HG02623 (cell line): Measurements from ENCODE around the gene WDR5.

Source experiments
- ATAC-seq: cut with Tn5 transposase; IDR thresholded peaks from one replicate; pipeline ENCODE4 v1.9.1; 2021; ENCODE audit warnings: moderate library complexity; ENCODE audit not compliant: unreplicated experiment

The WDR5 gene

DNA sequence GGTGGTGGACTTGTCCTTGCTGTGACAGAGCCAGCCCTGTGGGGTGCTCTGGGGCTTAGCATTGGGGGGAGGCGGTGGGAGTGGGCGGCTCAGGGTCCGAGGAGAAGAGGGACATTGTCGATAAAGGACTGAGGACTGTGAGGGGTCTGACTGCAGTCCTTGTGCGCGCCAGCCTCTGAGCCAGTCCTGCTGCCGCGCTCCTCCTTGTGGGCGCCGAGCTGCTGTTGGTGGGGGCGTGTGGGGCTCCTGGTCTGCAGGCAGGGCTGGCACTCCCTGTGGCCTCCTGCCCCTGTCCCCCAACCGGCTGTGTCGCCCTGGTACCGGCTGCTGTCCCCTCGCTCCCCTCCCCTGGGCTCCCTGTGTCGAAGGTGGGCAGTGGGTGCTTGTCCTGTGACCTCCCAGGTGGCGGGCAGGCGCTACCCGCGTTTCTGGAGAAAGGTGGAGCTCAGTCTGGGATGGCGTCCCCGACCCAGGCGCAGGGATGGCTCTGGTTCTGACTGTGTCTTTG lies 21.6 kb downstream of the WDR5 start:
- ATAC-seq = no peak

DNA sequence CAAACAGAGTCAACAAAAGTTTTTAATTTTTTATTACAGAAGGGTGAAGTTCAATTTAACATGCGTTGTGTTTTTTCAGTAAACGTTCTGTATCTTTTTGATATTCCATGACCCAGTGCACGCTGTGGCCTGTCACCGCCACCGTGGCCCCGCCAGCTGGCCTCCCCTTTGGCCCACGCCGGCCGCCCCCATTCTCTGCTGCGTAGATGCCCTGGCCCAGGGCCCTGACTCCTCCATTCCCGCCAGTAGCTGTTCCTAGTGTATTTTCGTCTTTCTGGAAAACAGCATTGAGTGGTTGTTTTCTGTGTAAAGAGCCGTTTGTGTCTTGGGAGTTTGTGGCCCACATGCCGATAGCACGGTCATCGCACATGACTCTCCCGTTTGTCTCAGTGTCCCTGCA lies 22.4 kb downstream of the WDR5 start:
- ATAC-seq = no peak

DNA sequence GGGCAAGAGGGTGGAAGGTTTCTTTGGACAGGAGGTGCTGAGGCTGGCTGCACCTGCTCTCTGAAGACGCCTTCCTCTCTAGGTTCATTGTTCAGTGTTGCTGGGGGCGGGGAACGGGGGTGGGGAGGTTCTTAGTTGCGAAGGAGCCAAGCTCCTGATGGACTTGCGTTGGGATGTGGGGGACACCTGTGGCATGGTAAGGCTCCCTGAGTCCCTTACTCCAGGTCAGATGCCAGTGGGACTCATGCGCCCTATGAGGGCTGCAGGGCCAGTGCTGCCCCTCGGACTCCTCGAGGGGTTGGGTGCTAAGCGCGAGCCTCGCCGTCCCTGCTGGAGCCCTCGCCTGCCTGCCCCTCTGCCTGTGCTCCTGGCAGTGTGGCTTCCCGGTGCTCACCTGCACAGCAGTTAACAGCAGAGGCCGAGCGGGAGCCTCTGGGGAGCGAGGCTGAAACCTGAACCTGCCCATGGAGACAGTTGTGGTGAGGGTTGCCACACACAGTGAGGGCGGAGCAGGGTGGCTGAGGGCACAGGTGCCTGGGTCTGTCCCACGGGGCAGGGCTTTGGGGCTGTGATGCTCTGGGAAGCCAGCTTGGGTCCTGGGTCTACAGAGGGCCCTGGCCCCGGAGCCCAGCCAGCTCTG lies 23.0 kb downstream of the WDR5 start:
- ATAC-seq = no peak

DNA sequence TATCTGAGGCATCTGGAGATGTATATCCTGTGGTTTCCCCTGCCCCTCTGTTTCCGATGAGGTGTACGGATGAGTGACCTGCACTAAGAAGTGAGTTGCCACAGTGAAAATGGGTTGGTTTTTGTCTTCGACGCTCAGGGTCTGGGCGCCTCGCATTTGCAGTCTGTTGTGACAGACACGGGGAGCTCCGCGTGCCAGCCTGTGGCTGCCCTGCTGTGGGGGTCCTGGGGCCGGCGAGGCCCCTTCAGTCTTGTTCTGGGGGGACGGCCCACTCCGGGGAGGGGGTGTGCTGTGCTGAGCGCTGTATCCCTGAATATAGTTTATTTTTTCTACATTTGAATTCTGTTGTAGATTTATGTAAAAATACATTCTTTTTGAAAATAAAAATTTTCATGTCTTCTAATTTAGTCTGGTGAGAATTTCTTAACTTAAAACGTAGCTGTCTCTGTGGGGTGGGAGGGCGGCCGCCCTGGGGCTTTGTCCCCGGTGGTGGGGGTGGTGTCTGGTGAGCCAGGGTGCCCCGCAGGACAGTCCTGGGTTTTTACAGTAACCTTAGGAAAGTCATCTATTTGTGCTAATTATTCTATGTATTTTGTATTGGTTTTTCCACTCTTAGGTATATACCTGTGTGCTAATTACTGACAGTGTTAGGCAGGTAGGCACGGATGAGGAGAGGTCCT lies 23.8 kb downstream of the WDR5 start:
- ATAC-seq = no peak

DNA sequence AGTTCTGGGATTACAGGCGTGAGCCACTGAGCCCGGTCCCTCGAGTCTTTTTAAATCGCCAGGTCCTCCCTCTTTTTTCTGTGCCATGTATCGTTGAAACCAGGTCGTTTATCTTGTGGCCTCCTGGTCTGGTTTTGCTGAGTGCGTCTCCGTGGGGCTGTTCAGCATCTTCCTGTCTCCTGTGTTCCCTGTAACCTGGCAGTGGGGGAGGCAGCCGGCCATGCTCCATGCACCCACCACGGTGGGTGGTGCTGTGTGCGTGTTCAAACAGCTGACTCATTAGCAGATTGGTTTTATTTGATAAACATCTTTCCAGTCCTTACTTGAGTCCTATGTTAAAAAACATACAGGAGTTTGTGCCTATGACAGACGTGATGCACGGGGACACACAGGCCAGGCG lies 25.8 kb downstream of the WDR5 start:
- ATAC-seq = no peak

DNA sequence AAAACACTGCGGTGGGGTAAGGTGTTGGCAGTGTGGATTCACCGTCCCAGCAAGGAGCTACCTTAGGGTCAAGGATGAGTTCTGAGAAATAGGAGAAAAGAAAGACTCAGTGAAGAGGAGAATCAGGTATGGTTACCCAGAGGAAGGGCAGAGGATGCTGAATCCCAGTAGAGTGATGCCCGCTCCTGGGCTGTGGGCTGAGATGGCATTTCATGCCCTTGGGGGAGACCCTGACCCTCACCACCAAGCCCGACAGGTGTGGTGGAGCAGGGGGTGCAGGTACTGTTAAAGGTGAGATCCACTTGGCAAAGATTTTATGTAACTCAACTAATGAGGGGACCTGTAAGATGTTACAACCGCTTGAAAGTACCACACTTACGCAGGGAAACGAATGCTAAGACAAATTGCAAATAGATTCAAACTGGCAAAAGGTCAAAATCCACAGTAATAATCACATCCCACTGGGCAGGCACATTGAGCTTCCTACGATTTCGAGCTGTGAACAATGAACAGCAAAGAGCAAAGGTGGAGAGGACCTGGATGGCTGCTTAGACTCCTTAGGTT lies 26.4 kb downstream of the WDR5 start:
- no peak for ATAC-seq

DNA sequence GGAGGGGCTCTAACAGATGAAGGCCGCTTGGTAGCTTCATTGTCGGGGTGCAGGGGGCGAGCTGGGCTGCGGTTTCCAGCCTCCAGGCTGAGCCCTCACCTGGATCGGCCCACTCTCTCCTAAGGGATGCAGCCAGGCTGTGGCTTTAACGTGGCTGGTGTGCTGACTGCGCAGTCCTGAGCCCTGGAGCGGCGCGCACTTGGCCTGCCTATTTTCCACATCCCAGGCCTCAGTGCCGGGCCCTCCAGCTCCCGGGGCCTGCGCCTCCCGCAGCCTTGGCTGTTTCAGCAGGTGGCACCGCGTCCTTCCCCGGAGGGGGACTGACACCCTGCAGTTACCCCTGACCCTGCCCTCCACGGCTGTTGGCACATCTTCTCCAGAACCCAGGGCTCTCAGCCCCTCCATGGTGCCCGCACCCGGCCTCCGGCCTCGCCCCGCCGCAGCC lies 27.1 kb downstream of the WDR5 start:
- no peak for ATAC-seq

DNA sequence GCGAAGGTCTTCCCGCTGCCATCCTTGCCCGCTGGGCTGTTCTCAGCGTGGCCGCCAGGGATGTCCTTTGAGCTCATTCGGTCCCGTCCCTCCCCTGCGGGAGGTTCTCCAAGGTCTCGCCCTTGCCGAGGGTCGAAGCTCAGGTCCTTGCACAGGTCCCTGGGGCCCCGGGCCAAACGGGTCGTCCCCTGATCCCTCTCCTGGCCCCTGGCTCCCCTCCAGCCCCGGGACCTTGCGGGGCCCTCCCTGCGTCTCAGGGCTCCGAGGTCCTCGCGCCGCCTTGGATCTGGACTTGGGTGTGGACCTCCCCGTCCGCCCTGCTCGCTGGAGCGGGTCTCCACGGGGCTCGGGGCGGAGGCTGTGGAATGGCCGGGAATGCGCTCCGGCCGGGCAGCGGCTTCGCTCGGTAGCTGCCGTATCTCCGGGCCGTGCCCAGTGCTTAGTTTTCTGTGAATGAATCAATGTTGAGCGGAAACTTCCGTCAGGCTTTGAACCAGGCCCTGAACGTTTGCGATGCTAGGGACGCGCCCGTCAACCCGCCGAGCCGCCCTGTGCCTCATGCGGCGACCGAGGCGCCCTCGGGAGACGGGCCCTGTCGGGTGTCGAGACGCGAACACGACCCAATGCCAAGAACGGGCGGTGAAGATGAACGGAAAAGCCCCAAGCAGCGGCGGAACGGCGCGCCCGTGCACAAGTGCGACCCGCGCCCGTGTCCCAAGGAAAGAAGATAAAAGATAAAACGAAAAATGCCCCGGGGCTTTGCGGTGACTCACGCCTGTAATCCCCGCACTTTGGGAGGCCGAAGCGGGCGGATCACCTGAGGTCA lies 27.7 kb downstream of the WDR5 start:
- no peak for ATAC-seq

DNA sequence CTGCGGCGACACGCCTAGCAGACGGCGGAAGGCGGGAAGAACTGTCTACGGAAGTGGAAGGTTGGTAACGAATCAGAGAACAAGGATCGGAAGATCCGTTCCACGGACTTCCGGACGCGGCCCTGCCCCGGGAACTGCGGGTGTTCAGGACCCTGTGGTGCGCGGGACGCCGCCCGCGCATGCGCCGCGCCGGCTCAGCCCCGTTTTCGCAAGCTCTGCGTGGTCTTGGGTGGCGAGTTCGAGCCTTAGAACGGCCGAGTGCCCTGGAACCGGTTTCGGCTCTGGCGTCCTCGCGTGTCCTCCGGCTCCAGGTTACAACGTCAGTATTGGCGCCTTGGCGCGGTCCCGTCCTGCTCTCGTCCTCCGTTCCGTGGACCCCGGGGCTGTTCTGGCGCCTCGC lies 29.0 kb downstream of the WDR5 start:
- ATAC-seq = no peak

DNA sequence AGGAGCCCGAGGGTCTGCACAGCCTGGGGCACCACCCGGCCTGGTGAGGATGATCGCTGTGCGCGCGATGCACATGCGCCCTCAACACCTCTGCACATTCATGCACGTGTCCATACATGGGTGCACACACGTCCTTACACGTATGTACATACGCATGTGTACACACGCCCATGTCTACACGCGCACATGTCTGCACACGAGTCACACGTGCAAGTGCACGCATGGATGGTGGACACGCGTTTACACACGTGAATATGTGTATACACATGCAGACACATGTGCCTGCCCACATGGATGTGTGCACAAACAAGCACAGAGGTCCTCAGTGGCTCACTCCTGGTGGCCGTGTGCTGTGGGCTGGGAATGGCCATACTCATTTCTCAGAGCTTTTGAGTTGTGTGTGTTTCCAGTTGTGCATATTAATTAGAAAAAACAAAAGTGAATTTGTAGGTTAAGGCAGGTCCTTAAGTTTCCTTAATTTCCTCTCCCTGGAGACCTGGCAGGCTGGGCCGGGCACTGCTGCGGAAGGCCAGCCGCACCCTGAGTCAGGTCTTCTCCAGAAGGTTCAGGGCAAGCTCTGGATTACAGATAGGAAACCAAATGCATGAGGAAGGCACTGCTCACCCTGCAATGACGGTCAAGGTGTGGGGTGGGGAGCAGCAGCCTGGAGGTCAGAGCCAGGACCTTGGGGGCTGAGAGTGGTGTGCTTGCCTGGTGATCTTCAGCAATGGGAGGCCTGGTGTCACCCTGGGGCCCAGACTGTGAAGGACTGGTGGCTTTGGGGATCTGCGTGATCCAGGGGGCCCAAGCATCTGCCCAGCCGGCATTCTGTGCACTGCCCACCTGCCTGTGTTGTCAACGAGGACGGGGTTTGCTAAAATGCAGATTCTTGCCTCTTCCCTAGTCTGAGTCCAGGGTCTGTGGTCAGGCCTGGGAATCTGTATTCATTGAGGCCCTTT lies 29.8 kb downstream of the WDR5 start:
- ATAC-seq = no peak

DNA sequence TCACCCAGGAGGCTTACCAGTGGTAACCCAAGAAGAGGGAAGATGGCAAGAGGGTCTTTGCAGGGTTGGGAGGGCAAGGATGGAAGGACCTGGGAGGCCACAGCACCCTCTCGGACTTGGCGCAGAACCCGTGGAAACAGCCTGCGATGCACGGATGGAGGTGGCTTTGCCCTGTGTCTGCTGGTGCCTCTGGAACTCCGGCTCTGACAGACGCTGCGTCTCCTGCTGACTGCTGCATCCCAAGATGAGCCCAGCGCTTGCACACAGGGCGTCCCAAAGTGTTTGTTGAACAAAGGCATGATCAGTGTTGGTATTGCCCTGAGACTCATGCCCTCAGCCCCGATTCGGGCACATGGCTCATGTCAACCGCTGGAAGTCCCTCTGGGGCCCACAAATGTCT lies 30.5 kb downstream of the WDR5 start:
- no peak for ATAC-seq

DNA sequence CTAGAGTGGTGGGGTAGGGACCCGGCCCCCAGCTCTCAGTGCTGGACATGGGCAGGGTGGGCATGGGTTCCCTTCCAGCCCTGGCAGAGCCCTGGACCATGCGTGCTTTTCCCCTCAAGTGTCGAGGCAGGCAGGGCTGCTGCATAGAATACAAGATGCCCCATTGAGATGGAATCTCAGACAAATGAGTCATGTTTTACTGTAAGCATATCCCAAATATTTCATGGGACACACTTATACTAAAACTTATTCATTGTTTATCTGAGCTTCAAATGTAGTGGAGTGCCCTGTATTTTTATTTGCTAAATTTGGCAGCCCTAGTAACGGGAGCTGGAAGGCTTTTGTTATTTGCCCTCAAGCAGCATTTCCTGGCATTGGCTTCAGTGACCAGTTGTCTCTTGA lies 31.6 kb downstream of the WDR5 start:
- ATAC-seq = no peak

DNA sequence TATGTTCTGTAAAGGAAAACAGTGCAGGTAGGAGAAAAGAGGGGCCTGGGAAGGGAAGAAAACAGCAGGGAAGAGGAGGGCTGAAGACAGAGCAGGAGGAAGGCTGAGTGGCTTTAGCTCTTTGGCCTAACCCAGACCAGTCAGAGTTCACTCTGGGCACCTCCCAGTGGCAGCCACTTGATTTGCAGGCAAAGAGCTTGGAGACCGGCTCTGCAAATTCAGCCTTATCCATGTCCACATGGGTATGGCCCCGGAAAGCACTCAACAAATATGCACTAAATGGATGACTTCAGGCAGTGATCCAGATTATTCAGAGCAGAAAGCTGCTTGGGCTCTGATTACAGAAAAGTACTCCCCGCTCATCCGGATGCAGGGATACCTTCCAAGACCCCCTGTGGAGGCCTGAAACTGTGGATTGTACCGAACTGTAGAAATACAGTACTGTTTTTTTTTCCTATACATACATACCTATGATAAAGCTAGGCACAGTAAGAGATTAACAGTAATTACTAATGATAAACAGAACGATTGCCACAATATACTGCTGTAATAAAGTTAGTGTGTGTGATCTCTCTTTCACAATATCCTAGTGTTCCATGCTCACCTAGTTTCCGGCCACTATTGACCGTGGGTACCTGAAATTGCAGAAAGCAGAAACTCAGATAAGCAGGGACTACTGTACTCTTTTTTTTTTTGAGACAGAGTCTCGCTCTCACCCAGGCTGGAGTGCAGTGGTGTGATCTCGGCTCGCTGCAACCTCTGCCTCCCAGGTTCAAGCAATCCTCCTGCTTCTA lies 33.1 kb downstream of the WDR5 start:
- ATAC-seq = no peak

DNA sequence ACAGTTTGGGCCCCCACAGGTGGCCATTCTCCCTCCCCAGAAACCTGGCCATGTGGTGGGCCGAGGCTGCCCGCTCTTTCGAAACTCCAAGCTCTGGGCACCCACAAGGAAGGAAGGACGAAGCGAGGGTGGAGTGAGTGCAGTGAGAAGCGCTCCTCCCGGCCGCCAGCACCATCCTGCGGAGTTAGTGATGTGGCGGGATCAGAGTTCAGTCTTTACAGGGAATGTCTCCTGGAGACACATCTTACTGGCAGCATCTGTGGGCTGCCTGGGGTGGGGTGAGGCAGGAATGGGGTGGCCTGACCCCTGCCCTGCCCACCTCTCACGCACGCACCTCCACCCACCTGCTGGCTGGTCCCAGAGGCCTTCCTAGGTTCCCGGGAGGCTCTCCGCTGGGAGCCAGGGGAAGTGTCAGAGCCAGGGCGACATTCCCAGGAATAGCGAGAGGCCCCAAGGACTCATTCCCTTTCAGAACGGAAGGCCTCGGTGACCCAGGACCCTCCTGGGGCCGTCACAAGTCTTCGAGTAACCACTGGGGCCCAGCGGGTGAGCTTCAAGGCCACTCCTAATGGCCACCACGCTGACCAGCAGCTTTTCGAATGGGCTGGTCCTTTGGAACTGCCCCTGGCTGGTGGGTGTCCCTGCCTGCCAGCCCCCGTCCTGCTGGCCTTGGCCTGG lies 34.0 kb downstream of the WDR5 start:
- no peak for ATAC-seq

DNA sequence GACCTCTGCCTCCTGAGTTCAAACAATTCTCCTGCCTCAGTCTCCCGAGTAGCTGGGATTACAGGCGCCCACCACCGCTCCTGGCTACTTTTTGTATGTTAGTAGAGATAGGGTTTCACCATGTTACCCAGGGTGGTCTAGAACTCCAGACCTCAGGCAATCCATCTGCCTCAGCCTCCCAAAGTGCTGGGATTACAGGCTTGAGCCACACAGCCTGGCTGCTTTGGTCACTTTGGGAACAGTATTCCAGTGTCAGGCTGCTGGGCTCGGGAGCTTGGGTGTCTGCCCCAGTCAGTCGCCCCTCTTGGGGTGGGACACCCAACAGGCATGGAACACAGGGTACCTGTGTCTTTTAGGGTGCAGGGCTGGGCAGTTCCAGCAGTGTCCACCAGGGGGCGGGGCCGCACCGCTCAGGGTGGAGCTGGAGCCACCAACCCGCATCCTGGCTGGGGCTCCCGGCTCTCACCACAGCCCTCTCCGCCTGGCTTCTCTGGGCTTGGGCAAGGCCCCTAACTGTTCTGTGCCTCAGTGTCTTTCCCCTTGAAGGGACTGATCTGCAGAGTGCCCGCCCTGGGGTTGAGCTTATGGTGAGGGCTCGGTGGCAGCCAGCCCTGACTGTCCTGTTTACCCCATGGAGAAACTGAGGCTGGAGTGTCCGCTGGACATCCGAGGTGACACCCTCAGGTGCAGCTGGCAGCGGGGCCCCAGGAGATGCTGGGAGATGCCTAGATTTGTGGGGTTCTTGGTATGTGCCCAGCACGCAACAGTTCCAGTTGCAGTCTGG lies 34.8 kb downstream of the WDR5 start:
- ATAC-seq = no peak

DNA sequence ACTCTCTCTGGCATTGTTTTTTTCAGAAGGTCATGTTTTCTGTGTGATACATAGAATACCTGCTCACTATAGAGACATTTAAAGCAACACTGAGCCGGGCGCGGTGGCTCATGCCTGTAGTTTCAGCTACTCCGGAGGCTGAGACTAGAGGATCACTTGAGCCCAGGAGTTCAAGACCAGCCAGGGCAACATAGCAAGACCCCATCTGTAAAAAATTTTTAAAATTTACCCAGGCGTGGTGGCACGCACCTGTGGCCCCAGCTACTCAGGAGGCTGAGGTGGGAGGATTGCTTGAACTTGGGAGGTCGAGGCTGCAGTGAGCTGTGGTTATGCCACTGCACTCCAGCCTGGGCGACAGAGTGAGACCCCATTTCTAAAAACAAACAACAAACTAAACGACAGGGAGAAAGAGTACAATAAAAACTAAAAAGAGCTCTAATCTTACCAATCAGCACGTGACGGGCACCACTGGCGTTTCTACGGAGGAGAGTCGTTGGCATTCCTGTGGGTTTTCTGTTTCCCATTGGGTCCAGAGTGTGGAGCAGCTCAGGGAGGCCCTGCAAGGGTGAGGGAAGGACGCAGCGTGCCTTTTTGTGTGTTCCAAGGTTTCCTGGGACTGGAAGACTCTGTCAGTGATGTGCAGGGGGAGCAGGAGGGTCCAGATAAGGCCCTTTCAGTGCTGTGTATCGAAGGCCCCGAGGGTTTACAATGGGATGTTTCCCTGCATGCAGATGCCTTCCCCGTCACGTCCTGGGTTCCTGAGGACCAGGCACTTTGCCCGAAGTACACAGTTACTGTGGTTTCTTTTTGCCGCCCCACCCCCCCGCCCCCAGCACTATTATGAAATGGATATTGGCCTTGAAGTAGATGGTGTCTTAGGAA lies 35.7 kb downstream of the WDR5 start:
- no peak for ATAC-seq
